Neural progenitor cell (in vitro differentiated cells): ENCODE results near the gene RHBG. TPM values are rescaled to one million over a fixed set of nuclear protein-coding genes. Genes with fewer than 3 reads are reported as not detected.

Source experiments
- DNase-seq: peaks from one replicate; pipeline ENCODE4 v3.0.0-alpha.2; 2016; ENCODE audit warnings: low spot score
- H2AFZ ChIP-seq: fragments of 200-600 bp; sonication (generic); replicated peaks from 2 replicates; pipeline ENCODE4 v1.6.1; 2016; ENCODE audit warnings: antibody characterized with exemption
- H3F3A ChIP-seq: fragments of 200-600 bp; sonication (generic); 2 replicates; pipeline ENCODE4 v1.6.1; 2016; ENCODE audit warnings: antibody characterized with exemption, low read depth
- H3K27ac ChIP-seq: fragments of 200-600 bp; sonication (generic); 2 replicates; pipeline ENCODE4 v1.5.1; 2016; ENCODE audit warnings: mild to moderate bottlenecking
- H3K27me3 ChIP-seq: fragments of 200-600 bp; sonication (generic); 2 replicates; pipeline ENCODE4 v1.6.1; 2016; ENCODE audit warnings: mild to moderate bottlenecking, moderate library complexity
- H3K36me3 ChIP-seq: fragments of 200-600 bp; sonication (generic); 2 replicates; pipeline ENCODE4 v1.5.1; 2016
- H3K4me1 ChIP-seq: fragments of 200-600 bp; sonication (generic); 2 replicates; pipeline ENCODE4 v1.6.1; 2016; ENCODE audit warnings: mixed run types
- H3K4me2 ChIP-seq: fragments of 200-600 bp; sonication (generic); 2 replicates; pipeline ENCODE4 v1.6.1; 2016
- H3K4me3 ChIP-seq: fragments of 200-600 bp; sonication (generic); 2 replicates; pipeline ENCODE4 v1.5.1; 2016
- H3K79me2 ChIP-seq: fragments of 200-600 bp; sonication (generic); 2 replicates; pipeline ENCODE4 v1.6.1; 2016; ENCODE audit warnings: low read depth
- H3K9ac ChIP-seq: fragments of 200-600 bp; sonication (generic); 2 replicates; pipeline ENCODE4 v1.6.1; 2016
- H3K9me3 ChIP-seq: fragments of 200-600 bp; sonication (generic); 2 replicates; pipeline ENCODE4 v1.5.1; 2016; ENCODE audit warnings: low read depth
- H4K20me1 ChIP-seq: fragments of 200-600 bp; sonication (generic); 2 replicates; pipeline ENCODE4 v1.6.1; 2016; ENCODE audit warnings: low read depth
- H3K27ac Mint-ChIP-seq: 3 replicates; pipeline ENCODE4 v1.8.0; 2021; ENCODE audit warnings: mixed read lengths
- H3K27me3 Mint-ChIP-seq: 2 replicates; pipeline ENCODE4 v1.8.0; 2022; ENCODE audit warnings: low read depth, mild to moderate bottlenecking, inconsistent platforms, moderate library complexity, mixed read lengths; ENCODE audit not compliant: insufficient read depth
- H3K36me3 Mint-ChIP-seq: 3 replicates; pipeline ENCODE4 v1.8.0; 2021; ENCODE audit warnings: mixed read lengths
- H3K4me1 Mint-ChIP-seq: 3 replicates; pipeline ENCODE4 v1.8.0; 2021; ENCODE audit warnings: mixed read lengths
- H3K4me3 Mint-ChIP-seq: 3 replicates; pipeline ENCODE4 v1.8.0; 2021; ENCODE audit warnings: mild to moderate bottlenecking, moderate library complexity, mixed read lengths
- H3K9me3 Mint-ChIP-seq: 3 replicates; pipeline ENCODE4 v1.8.0; 2020; ENCODE audit warnings: mixed read lengths
- CTCF ChIP-seq: fragments of 200-600 bp; sonication (generic); IDR thresholded peaks from 2 replicates; pipeline ENCODE4 v1.5.1; 2017; ENCODE audit warnings: antibody characterized with exemption, mild to moderate bottlenecking
- EZH2 ChIP-seq: fragments of 200-600 bp; sonication (generic); IDR thresholded peaks from 2 replicates; pipeline ENCODE4 v1.6.1; 2017; ENCODE audit warnings: antibody characterized with exemption, mild to moderate bottlenecking, moderate library complexity
- EZH2phosphoT487 ChIP-seq: fragments of 200-600 bp; sonication (generic); IDR thresholded peaks from 2 replicates; pipeline ENCODE4 v1.6.1; 2017; ENCODE audit warnings: antibody characterized with exemption
- total RNA-seq: library from RNA; depleted of rRNA; stranded (reverse); fragments of >200 nt; gene quantifications from 2 replicates; pipeline ENCODE4 v1.2.3, GENCODE V29; 2015; ENCODE audit warnings: low replicate concordance

The RHBG gene
- total RNA-seq, 1 donor from 2014 or later, result not detected

GRCh38 chr1:156427957-156428356, 58.9 kb downstream of the RHBG start:
- TF ChIP-seq EZH2phosphoT487, result no peak
- no peak for TF ChIP-seq EZH2
- TF ChIP-seq CTCF, result no peak
- Histone ChIP-seq H3K9me3 (no peaks in the 10 kb centered on the region), H3K27ac (no peak overlapping the region), H4K20me1 (peaks cover 60% of the 10 kb centered on the region), H3F3A (peaks cover 16% of the 10 kb centered on the region), H3K79me2 (no peaks in the 10 kb centered on the region), H3K4me3 (no peak overlapping the region), H2AFZ (no peak overlapping the region), H3K4me2 (no peak overlapping the region), H3K27me3 (peaks cover 100% of the 10 kb centered on the region), H3K4me1 (peaks cover 37% of the 10 kb centered on the region), H3K9ac (no peak overlapping the region), H3K36me3 (no peaks in the 10 kb centered on the region)
- DNase-seq, result no peak
- H3K4me3 Mint-ChIP-seq, result peak overlapping the region; percentile 34
- no peaks in the 10 kb centered on the region for H3K9me3 Mint-ChIP-seq
- no peak overlapping the region for H3K27ac Mint-ChIP-seq
- no peaks in the 10 kb centered on the region for H3K36me3 Mint-ChIP-seq
- H3K27me3 Mint-ChIP-seq, result peaks cover 94% of the 10 kb centered on the region
- peaks cover 34% of the 10 kb centered on the region for H3K4me1 Mint-ChIP-seq

GRCh38 chr1:156428746-156429288, 59.8 kb downstream of the RHBG start:
- no peak for DNase-seq
- no peak overlapping the region for H3K4me3 ChIP-seq
- H3K27ac Mint-ChIP-seq, result no peak overlapping the region

GRCh38 chr1:156429313-156430060, 60.5 kb downstream of the RHBG start:
- H3K4me3 Mint-ChIP-seq, result peak overlapping the region; percentile 59
- peaks cover 94% of the 10 kb centered on the region for H3K27me3 Mint-ChIP-seq
- no peaks in the 10 kb centered on the region for H3K36me3 Mint-ChIP-seq
- Histone ChIP-seq H3K79me2 (no peaks in the 10 kb centered on the region), H3K4me2 (peak overlapping the region; percentile 8), H3K4me3 (no peak overlapping the region), H4K20me1 (peaks cover 65% of the 10 kb centered on the region), H3K4me1 (peaks cover 37% of the 10 kb centered on the region), H3K36me3 (no peaks in the 10 kb centered on the region), H3K27ac (no peak overlapping the region), H3K9ac (no peak overlapping the region), H3F3A (peaks cover 16% of the 10 kb centered on the region), H2AFZ (no peak overlapping the region), H3K9me3 (no peaks in the 10 kb centered on the region), H3K27me3 (peaks cover 100% of the 10 kb centered on the region)
- H3K9me3 Mint-ChIP-seq, result no peaks in the 10 kb centered on the region
- TF ChIP-seq EZH2phosphoT487, result peak; percentile 19
- TF ChIP-seq CTCF, result no peak
- peaks cover 34% of the 10 kb centered on the region for H3K4me1 Mint-ChIP-seq
- H3K27ac Mint-ChIP-seq, result no peak overlapping the region
- DNase-seq, result peak; percentile 50

More at GRCh38 chr1:156428746-156429288, 59.8 kb downstream of the RHBG start:
- Mint-ChIP-seq H3K9me3 (no peaks in the 10 kb centered on the region), H3K4me3 (peak overlapping the region; percentile 34), H3K4me1 (peaks cover 34% of the 10 kb centered on the region), H3K27me3 (peaks cover 94% of the 10 kb centered on the region), H3K36me3 (no peaks in the 10 kb centered on the region)
- H3K9me3 ChIP-seq, result no peaks in the 10 kb centered on the region
- H3K9ac ChIP-seq, result no peak overlapping the region
- peaks cover 100% of the 10 kb centered on the region for H3K27me3 ChIP-seq
- H3K4me2 ChIP-seq, result no peak overlapping the region
- H4K20me1 ChIP-seq, result peaks cover 61% of the 10 kb centered on the region
- no peak overlapping the region for H3K27ac ChIP-seq
- peak; percentile 3 for TF ChIP-seq EZH2phosphoT487
- no peak for TF ChIP-seq CTCF
- no peak for TF ChIP-seq EZH2
- peaks cover 37% of the 10 kb centered on the region for H3K4me1 ChIP-seq
- no peaks in the 10 kb centered on the region for H3K36me3 ChIP-seq
- no peak overlapping the region for H2AFZ ChIP-seq
- H3K79me2 ChIP-seq, result no peaks in the 10 kb centered on the region
- peaks cover 16% of the 10 kb centered on the region for H3F3A ChIP-seq
